ENCODE measurements around the gene AP2A1.

AP2A1 gene

GRCh38 chr19:49755956-49756355, 10.8 kb upstream of the AP2A1 start:
- no peak for TF ChIP-seq ZFX (IDR thresholded peaks at IDR 0.05; ENCODE audit: borderline replicate concordance)
- no peak for TF ChIP-seq CTCF (IDR thresholded peaks at IDR 0.05)
- no peak overlapping the region for H3K27ac ChIP-seq

GRCh38 chr19:49758292-49758691, 8.5 kb upstream of the AP2A1 start:
- TF ChIP-seq ZFX (IDR thresholded peaks at IDR 0.05; ENCODE audit: borderline replicate concordance) (no peak), CTCF (IDR thresholded peaks at IDR 0.05) (no peak)
- no peak overlapping the region for H3K27ac ChIP-seq

GRCh38 chr19:49761249-49761624, 5.6 kb upstream of the AP2A1 start:
- no peak overlapping the region for H3K27ac ChIP-seq
- TF ChIP-seq ZFX (IDR thresholded peaks at IDR 0.05; ENCODE audit: borderline replicate concordance) (no peak), CTCF (IDR thresholded peaks at IDR 0.05) (no peak)

- TF ChIP-seq CTCF (IDR thresholded peaks at IDR 0.05) (no peak), ZFX (IDR thresholded peaks at IDR 0.05; ENCODE audit: borderline replicate concordance) (no peak)
- no peak overlapping the region for H3K27ac ChIP-seq
These were observed 5.0 kb upstream of the AP2A1 start for GRCh38 chr19:49761625-49762311.

GRCh38 chr19:49763230-49763629, 3.6 kb upstream of the AP2A1 start, which contains the start of gene TSKS:
TSS of gene TSKS (minus strand) at chr19:49763306. CDS start at chr19:49763247, 59 bp downstream.
- TF ChIP-seq ZFX (IDR thresholded peaks at IDR 0.05; ENCODE audit: borderline replicate concordance) (no peak), CTCF (IDR thresholded peaks at IDR 0.05) (no peak)
- H3K27ac ChIP-seq, result no peak within 1 kb of the TSS

GRCh38 chr19:49764341-49764740, 2.5 kb upstream of the AP2A1 start:
- H3K27ac ChIP-seq, result no peak overlapping the region
- no peak for TF ChIP-seq ZFX (IDR thresholded peaks at IDR 0.05; ENCODE audit: borderline replicate concordance)
- no peak for TF ChIP-seq CTCF (IDR thresholded peaks at IDR 0.05)

- TF ChIP-seq ZFX (IDR thresholded peaks at IDR 0.05; ENCODE audit: borderline replicate concordance) (no peak), CTCF (IDR thresholded peaks at IDR 0.05) (no peak)
These were observed 533 bp upstream of the AP2A1 start for GRCh38 chr19:49766007-49766929.

More at GRCh38 chr19:49766007-49766929, 533 bp upstream of the AP2A1 start:
- H3K27ac ChIP-seq, result peak overlapping the region; percentile 79
